ENCODE data around the gene JAKMIP1.
A peak's percentile ranks its signal among the peaks of the same experiment; 100 is the strongest.
"Not testable (repeated sequence)": the region's sequence is repeated elsewhere in the genome, so short reads cannot be mapped to it uniquely, and the experiment has no call there.

The JAKMIP1 gene

DNA sequence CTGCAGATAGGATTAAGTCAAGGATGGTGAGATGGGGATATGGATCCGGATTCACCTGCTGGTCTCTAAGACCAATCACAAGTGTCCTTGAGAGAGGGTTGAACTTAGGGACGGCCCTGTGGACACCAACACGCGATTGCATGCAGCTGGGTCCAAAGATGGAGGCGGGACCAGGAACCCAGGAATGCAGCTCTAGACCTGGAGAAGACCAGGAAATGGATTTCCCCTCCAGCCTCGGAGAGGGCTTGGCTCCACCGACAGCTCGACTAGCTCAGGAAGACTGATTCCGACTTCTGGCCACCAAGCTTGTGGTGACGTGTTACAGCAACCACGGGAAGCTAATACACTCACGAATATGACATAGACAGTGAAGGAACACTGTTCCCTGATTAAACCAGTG, 186.8 kb downstream of the JAKMIP1 start:
- DNase-seq (ENCODE audit: low read depth): no peak

DNA sequence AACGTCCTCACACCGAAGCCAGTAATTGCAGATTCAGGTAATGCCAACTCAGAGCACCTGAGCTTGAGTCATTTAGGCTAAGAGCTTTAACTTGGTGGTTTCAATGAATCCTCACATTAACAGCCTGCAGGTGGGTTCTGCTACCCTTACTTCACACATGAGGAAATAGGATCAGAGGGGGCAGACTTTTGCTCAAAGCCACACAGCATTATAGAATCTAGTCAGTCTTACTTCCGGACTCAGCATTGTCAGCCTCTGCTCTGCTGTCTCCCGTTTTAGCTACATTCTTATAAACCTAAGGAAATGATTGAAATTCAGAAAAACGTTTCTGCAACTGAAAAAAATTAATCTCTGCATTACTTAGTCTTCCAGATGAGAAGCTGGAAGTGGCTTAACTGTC, 188.1 kb downstream of the JAKMIP1 start:
- DNase-seq (ENCODE audit: low read depth): no peak

DNA sequence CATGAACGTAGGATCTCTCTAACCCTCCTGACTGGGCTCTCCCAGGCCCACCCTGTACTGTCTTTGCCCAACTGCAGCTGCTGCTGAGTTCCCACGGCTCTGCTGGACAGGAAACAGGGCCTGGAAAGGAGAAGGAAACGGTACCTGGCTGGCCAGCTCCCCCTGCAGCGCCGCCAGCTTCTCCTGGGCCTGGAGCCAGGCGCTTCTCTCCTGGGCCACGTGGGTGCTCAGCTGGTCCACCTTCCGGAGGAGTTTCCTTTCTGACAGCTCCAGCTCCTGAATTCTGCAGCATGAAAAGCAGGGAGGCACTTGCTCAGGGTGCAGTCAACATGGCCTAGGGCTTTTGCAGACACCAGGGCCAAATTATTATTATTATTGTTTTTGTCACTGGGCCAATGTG, 188.7 kb downstream of the JAKMIP1 start:
- no peak for DNase-seq (ENCODE audit: low read depth)

DNA sequence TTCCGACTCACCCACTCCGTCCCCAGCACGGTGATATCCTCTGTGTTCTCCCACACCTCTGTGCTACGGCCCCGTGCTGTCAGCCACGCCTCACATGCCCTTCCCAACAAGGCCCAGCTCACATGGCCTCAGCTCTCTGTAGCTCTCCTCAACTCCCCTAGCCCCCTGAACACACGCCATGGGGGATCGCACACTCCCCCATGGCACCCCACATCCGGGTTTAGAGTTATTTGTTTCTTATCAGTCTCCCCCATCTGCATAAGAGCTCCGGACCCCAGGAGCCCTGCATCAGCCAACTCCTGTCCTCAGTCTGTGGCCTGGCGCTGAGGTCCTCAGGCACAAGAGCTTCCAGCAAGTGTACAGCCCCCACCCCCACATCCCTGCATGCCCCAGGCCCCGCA, 189.1 kb downstream of the JAKMIP1 start:
- no peak for DNase-seq (ENCODE audit: low read depth)

DNA sequence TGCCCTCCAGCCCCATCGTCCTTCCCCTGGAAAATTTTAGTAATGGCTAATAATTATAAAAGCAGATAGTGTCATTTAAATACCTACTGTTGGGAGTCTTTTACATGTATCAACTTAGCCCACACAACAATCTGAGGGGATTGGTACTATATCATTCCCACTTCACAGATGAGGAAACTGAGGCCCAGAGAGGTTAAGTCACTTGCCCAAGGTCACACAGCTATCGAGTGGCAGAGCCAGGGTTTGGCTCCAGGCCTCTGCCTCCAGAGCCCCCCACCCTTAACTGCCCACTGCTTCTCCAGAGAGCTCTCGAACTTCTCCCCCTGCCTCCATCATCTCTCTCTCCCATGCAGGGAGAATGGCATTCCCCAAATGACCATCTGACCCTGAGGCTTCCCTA, 189.6 kb downstream of the JAKMIP1 start:
- DNase-seq (ENCODE audit: low read depth): no peak

DNA sequence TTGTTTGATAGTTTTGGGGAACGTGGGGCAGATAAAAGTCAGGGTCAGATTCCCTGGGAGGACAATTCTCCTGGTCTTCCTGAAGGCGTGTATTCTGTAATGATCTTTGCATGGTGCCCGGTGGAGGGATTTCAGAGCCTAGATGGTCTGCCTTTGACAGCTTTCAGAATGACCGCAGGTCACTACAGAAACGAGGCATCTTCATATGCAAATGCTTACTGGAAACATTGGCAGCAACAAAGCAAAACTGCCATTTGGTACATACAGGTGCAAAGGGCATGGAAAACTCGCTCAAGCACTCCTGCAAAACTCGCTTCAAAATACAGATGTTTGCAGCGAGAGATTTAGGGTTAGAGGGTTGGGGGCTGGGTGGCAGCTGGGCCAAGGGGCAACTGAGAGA, 190.9 kb downstream of the JAKMIP1 start:
- no peak for DNase-seq (ENCODE audit: low read depth)

DNA sequence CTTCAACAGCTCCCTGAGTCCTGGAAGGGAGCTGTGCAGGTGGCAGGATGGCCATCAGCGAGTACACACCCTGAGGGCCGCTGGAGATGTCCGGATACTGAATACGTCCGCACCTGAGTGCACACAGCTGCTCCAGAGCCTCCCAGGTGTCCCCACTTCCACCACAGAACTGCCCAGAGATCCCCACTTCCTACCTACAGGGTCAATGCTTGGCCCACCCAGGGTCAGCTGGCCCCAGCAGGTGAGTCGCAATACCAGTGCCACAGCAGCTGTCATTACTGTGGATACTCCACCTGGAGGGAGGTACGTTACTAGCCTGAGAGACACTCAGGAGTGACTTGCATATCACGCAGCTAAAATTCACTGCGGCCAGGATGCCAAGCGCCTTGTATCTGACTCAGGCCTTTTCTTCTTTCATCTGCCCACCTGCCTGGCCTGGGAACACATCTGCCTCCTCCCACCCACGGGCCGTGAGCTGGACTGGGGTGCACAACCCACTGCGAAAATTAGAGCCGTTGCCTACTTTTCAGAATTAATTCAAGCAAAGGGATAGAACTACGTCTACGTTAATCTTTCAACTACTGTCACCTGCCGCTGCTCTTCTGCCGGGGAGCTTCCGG, 191.5 kb downstream of the JAKMIP1 start:
- no peak for DNase-seq (ENCODE audit: low read depth)

DNA sequence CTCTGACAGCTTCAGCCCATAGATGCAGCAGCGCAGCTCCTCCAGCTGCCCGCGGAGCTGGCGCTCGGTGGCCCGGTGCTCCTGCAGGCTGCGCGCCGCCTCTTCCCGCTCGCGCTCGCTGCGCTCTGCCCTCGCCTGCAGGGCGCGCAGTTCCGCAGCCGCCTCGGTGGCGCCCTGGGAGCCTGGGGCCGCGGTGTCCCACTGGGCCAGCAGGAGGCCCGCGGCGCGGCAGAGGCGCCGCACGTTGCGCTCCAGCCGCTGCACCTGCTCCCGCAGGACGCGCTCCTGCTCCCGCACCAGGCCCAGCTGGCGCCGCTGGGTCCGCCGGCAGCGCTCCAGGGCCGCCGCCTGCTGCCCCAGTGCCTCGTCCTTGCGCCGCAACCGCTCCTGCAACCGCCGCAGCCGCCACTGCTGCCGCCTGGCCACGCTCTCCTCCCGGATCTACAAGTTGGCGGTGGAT, 192.2 kb downstream of the JAKMIP1 start:
- DNase-seq (ENCODE audit: low read depth): no peak

DNA sequence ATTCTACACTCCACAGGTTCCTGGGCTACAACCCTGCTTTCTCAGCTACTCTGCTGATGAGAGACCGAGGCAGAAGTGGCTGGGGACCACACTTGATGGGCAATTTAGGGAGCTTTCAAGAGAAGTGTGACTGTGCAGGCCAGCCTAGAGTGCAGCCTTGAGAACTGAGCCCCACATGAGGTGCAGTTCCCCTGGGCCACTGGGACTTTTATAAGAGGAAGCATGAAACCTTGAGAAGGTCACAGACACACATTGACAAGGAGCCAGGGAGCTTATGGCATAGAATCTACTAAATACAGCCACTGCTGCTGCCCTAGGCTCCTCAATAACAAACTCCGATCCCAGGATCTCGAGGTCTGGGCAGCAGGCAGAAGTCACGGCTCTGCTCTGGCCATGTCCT, 195.2 kb downstream of the JAKMIP1 start:
- no peak for DNase-seq (ENCODE audit: low read depth)

DNA sequence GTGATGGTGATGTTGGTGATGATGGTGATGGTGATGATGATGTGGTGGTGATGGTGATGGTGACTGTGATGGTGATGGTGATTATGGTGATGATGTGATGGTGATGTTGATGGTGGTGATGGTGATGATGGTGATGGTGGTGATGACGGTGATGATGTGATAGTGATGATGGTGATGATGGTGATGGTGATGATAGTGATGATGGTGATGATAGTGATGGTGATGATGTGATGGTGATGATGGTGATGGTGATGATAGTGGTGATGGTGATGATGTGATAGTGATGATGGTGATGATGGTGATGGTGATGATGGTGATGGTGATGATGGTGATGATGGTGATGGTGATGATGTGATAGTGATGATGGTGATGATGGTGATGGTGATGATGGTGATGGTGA, 196.9 kb downstream of the JAKMIP1 start:
- not testable (repeated sequence) for DNase-seq (ENCODE audit: low read depth)

DNA sequence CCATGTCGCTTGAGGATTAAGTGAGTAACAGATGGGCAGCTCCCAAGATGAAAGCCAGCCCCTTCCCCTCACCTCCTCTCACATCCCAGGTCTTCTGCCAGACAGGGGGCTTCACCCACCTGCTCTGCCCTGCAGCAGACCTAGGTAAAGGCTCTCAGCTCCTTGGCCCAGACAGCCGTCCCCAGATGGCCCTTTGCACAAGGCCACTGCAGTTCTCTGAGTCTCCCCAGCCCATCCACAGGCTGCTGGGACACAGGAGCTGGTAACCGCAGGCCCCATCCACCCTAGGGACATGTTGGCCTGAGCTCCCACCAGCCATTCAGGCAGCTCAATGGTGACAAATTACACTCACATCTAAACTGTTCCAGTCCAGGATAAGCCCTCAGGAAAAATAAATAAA, 197.4 kb downstream of the JAKMIP1 start:
- DNase-seq (ENCODE audit: low read depth): no peak

DNA sequence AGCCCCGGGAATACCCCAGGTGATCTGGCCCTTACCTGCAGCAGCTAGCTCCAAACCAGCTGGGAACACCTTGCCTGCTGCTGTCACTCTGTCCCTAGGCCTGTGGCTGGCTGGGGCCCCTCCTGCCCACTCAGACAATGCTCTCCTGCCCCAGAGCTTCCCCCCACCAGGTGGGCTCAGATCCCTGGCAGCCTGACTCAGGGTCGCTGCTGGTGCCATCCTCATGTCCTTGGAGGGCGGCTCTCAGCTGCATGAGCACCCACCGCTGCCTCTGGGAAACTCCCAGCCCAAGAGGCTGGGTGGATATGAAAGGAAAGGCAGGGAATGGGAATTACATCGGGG, 197.9 kb downstream of the JAKMIP1 start:
- no peak for DNase-seq (ENCODE audit: low read depth)

DNA sequence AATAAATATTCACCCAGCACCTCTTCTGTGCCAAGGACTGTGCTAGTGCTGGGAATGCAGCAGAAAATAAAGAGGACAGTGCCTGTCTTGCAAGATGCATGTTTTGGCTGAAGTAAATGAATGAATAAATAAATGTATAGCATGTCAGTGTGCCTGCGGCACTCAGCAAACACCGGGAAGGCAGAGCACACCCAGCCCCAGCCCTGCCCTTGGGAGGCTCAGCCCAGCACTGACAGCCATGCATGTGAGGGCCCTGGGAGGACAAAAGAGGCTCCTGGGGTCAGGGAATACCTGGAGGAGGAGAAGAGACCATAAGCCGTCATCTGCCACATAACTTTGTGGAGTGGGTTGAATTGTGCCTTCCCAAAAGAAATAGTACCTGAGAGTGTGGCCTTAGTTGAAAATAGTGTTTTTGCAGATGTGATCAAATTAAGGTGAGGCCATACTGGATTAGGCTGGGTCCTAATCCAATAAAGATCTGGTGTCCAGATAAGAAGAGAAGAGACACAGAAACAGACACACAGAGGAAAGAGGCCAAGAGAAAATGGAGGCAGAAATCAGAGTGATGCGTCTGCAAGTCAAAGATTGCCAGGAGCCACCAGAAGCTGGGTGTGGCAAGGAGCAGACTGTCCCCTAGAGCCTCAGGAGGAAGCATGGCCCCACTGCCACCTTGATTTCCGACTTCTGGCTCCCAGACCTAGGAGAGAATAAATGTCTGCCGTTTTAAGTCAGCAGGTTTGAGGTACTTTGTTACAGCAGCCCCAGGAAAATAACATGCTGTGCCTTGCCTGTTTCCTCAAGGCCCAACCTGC, 198.5 kb downstream of the JAKMIP1 start:
- no peak for DNase-seq (ENCODE audit: low read depth)

DNA sequence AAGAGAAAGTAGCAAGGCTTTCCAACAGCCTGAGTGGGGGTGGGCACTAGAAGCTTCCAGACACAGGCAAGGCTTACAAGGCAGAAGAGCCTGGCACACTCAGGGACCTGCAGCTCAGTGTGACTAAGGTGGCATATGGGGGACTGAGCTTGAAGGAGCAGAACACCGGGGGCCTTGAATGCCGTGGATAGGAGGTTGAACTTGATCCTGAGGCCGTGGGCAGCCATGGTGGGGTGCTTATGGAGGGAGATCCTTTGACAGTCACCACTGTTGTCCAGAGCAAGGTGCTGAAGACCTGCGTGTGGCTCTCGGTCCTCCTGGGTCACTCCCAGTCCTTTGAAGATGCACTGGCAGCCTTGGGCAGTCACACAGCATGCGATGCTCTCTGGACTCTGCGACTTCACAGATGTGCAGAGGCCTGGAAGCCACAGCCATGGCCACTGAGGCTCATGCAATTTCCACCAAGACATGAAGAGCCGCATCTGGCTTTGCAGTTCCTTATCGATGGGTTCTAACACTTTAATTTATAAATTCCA, 200.5 kb downstream of the JAKMIP1 start:
- DNase-seq (ENCODE audit: low read depth): no peak

DNA sequence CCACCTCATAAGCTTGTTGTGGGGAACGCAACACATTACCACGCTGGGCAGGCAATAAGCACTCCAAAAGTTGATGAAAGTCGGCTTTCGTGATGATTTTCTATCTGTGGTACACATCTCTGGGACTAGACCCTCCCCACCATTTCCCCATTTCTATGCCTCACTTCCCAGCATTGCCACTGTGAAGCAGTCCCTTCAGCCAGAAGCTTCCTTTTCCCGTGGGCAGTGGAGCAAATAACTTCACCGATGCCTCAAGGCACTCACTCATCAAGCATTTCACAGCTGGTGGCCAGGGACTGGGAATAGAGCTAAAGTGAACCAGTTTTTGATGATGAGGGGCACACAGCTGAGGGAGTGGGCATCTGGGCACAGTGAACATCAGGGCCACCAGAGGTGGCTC, 201.0 kb downstream of the JAKMIP1 start:
- no peak for DNase-seq (ENCODE audit: low read depth)

DNA sequence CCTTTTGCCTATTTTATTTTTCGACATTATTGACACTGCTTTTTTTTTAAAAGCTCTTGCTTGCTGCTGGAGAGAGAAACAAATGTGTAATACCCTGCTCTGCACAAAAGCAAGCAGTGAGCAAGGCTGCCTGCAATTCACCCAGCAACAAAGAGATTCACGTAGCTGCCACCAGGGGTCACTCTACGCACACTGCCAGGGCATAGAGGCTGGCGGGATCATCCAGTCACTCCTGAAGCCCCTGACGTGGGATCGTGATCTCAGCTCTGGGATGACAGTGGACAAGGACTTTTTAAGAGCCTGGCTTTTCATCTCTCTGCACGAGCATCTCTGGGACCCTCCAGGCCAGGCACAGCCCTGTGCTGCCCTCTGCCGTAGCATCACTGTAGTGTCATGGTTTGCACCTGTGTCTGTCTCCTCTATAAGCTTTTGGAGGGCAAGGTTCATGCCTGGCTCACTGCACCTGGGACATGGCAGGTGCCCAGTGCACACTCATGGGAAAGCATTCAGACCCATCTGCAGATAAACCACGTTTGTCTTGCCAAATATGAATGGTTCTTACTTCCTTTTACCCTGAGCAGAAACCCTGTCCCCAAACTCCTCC, 201.9 kb downstream of the JAKMIP1 start:
- DNase-seq (ENCODE audit: low read depth): peak; percentile 23

DNA sequence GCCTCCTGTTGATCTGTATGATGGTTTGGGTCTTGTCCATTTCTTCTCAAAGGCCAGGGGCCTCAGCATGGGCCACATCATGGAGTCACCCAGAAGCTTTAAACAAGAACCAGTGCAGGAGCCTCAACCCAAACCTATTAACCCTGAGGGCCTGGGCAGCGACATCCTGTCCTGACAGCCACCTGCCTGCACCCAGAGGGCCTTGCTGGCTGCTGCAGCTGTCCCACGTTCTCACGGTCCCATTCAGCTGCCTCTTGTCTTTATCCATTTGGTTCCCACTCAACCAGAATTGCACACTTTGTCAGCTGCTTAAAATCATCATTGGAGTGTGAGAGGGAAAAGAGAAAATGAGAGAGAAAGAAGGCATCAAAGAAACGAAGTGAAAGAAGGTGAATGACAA, 203.7 kb downstream of the JAKMIP1 start:
- no peak for DNase-seq (ENCODE audit: low read depth)

DNA sequence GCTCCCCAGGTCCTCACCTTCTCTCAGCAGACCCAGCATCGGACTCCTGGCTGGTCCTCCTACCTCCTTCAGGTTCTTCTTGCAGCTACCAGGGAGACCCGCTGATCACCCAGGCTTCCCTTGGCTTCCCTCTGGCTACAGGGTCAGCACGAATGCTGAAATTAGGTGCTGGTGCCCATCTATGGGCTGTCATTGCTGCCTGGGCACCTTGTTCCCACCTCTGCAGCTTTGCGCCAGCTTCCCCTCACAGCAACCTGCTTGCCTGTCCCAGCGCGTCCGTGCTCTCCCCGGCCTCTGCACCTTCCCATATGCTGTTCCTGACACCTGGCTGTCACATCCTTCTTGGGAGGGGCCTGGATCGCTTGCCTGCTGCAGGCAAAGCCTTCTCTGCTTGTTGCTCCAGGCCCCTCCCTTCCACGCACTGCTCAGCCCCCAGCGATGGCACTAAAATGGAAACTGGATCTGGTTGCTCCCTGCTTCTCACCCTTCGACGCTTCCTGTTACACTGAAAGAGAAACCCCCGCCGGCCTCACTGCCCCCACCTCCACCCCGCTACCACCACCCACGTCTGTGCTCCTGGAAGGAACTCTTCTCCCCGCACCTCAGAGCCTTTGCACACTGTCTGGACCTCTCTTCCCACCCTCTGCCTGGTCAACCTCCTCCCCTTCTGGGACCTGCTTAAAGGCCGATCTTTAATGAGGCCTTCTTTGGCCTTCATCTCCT, 204.3 kb downstream of the JAKMIP1 start:
- no peak for DNase-seq (ENCODE audit: low read depth)

DNA sequence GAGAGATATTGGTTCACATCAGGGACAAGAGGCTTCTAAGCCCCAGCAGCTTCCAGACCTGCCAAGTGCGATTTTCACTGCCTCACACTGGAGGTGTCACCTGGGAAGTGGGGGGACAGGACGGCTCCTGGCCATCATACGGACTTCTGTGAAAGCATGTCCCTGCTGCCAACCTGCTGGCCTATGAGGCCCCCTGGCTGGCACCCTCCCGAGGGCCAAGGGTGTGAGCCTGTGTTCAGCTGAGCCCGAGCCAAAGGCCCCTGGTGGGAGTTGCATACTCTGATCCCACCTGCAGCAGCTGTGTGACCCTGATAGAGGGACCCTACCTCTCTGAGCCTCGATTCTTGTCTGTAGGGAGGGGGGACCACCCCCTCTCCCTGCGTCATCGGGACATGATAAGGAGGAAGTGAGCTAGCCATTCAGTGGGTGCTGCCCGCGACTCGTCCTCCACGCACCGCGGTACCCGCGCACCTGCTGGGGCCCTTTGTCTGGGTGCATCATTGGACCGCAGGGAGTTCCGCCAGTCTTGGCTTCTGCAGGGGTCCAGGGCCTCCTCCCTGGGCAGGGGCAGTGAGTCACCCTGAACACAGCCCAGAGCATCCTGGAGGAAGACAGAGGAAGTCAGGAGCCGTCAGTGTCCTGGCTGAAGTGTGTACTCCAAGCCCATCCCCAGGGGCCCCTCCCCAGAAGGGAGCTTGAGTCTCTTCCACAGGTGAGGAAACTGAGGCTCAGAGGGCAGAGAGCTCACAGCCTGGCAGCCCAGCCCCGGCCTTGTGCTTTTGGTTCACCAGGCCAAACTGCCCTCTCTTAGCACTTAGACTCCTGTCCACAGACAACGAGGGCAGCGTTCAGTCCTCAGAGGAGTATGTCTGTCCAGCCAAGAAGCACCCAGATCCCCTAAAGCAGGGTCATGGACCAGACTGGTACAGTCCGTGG, 206.2 kb downstream of the JAKMIP1 start:
- no peak for DNase-seq (ENCODE audit: low read depth)

DNA sequence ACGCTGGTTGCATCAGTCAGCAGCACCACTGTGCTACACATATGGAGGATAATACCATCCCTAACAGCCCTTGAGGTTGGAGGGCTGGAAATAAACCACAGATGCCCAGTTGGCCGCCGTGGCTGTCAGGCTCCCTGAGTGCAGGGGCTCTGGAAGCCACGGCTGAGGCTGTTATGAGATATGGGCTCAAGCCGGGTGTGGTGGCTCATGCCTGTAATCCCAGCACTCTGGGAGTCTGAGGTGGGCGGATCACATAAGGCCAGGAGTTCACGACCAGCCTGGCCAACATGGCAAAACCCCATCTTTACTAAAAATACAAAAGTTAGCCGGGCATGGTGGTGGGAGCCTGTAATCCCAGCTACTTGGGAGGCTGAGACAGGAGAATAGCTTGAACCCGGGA, 207.0 kb downstream of the JAKMIP1 start:
- DNase-seq (ENCODE audit: low read depth): not testable (repeated sequence)

DNA sequence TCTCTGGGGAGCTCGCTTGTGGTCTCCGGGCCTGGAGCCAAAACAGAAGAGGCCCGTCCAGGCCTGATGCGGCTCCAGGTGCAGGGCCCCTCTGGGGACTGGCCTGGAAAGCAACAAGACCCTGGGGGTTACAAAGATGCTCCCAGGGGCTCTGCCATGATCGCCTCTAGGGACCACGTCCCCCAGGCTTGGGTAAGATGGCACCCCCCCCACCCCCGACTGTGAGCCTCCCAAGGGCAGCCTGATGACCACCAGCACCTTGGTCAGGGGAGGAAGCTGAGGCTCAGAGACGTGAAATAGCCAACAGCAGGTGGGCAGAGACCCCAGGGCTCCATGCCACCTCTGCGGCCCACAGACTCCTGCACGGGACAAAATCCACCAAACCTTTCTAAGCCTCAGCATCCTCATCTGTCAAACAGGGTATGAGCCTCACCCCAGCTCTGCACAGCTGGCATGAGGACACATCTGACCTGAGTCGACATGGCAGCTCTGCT, 207.5 kb downstream of the JAKMIP1 start:
- DNase-seq (ENCODE audit: low read depth): no peak

All from GM04504 (cell line).